ENCODE results near the gene PTPRN2.
A peak's percentile ranks its signal among the peaks of the same experiment; 100 is the strongest.

PTPRN2 gene

GRCh38 chr7:157618823-157619606 lies 968.6 kb downstream of the PTPRN2 start:
- no peak for DNase-seq (ENCODE audit: low spot score)
- FAIRE-seq, result no peak

GRCh38 chr7:157618091-157618726 lies 969.4 kb downstream of the PTPRN2 start:
- DNase-seq (ENCODE audit: low spot score) (no peak), FAIRE-seq (no peak)

GRCh38 chr7:157617401-157617800 lies 970.2 kb downstream of the PTPRN2 start:
- DNase-seq (ENCODE audit: low spot score), result no peak
- no peak for FAIRE-seq

- FAIRE-seq (no peak), DNase-seq (ENCODE audit: low spot score) (no peak)
These were observed 970.7 kb downstream of the PTPRN2 start for GRCh38 chr7:157616931-157617330.

GRCh38 chr7:157616426-157616825 lies 971.2 kb downstream of the PTPRN2 start:
- DNase-seq (ENCODE audit: low spot score), result no peak
- FAIRE-seq, result no peak

- FAIRE-seq, result no peak
- no peak for DNase-seq (ENCODE audit: low spot score)
These were observed 971.8 kb downstream of the PTPRN2 start for GRCh38 chr7:157615852-157616251.

- FAIRE-seq (no peak), DNase-seq (ENCODE audit: low spot score) (no peak)
These were observed 972.4 kb downstream of the PTPRN2 start for GRCh38 chr7:157615101-157615817.

- DNase-seq (ENCODE audit: low spot score) (no peak), FAIRE-seq (no peak)
These were observed 973.1 kb downstream of the PTPRN2 start for GRCh38 chr7:157614457-157615020.

- FAIRE-seq (no peak), DNase-seq (ENCODE audit: low spot score) (peak; percentile 17)
These were observed 973.9 kb downstream of the PTPRN2 start for GRCh38 chr7:157613575-157614322.

- peak; percentile 14 for DNase-seq (ENCODE audit: low spot score)
- no peak for FAIRE-seq
These were observed 974.7 kb downstream of the PTPRN2 start for GRCh38 chr7:157612664-157613561.

- FAIRE-seq (no peak), DNase-seq (ENCODE audit: low spot score) (no peak)
These were observed 975.5 kb downstream of the PTPRN2 start for GRCh38 chr7:157612009-157612663.

GRCh38 chr7:157611341-157611740 lies 976.3 kb downstream of the PTPRN2 start:
- DNase-seq (ENCODE audit: low spot score) (no peak), FAIRE-seq (no peak)

GRCh38 chr7:157610671-157611295 lies 976.8 kb downstream of the PTPRN2 start:
- FAIRE-seq (no peak), DNase-seq (ENCODE audit: low spot score) (no peak)

GRCh38 chr7:157609932-157610640 lies 977.5 kb downstream of the PTPRN2 start:
- no peak for FAIRE-seq
- no peak for DNase-seq (ENCODE audit: low spot score)

GRCh38 chr7:157609516-157609915 lies 978.1 kb downstream of the PTPRN2 start:
- FAIRE-seq (no peak), DNase-seq (ENCODE audit: low spot score) (no peak)

GRCh38 chr7:157607218-157607617 lies 980.4 kb downstream of the PTPRN2 start:
- FAIRE-seq (no peak), DNase-seq (ENCODE audit: low spot score) (no peak)

GRCh38 chr7:157606140-157606539 lies 981.5 kb downstream of the PTPRN2 start:
- no peak for DNase-seq (ENCODE audit: low spot score)
- no peak for FAIRE-seq

GRCh38 chr7:157605638-157606037 lies 982.0 kb downstream of the PTPRN2 start:
- no peak for DNase-seq (ENCODE audit: low spot score)
- FAIRE-seq, result no peak
